Measurements from ENCODE around the gene WARS2. TPM values are rescaled to one million over a fixed set of nuclear protein-coding genes. Genes with fewer than 3 reads are reported as not detected.
A peak's percentile ranks its signal among the peaks of the same experiment; 100 is the strongest.

Gene WARS2
- total and polyA plus RNA-seq, 2 donors from 2014 or later, result 13.9 to 14.8 TPM

- no peak overlapping the region for H3K9ac ChIP-seq (ENCODE audit: low read length in 3 of 3)
- no peaks in the 10 kb centered on the region for H3K36me3 ChIP-seq (ENCODE audit: control insufficient read depth in 2 of 3, insufficient read depth in 3 of 3, low read length in 3 of 3)
- peaks cover 43% of the 10 kb centered on the region for H3K27me3 ChIP-seq (ENCODE audit: control insufficient read depth, insufficient read depth, low read length)
- H3K27ac ChIP-seq (ENCODE audit: low read depth in 2 of 2, low read length in 2 of 2), result no peak overlapping the region
- intact Hi-C loops (cut with DNase I), result no loop called here
- no peak for DNase-seq
- no peak for TF ChIP-seq CTCF (IDR thresholded peaks at IDR 0.05; ENCODE audit: borderline replicate concordance, extremely low read depth, insufficient read depth)
- peaks cover 0 to 6% (median 0%) of the 10 kb centered on the region in 3 donors for H3K9me3 ChIP-seq (ENCODE audit: control insufficient read depth in 2 of 3, insufficient read depth in 1 of 3, low read length in 3 of 3)
- FAIRE-seq, result no peak
- H3K4me3 ChIP-seq (ENCODE audit: low read length in 3 of 3), result no peak overlapping the region
- H3K4me1 ChIP-seq (ENCODE audit: control insufficient read depth in 2 of 3, insufficient read depth in 2 of 3, low read depth in 1 of 3, low read length in 3 of 3), result peaks cover 0 to 11% (median 0%) of the 10 kb centered on the region in 3 donors
These were observed 130.3 kb downstream of the WARS2 start for GRCh38 chr1:119010201-119010600.

GRCh38 chr1:119009312-119009655 is 131.2 kb downstream of the WARS2 start:
- no peak for TF ChIP-seq CTCF (IDR thresholded peaks at IDR 0.05; ENCODE audit: borderline replicate concordance, extremely low read depth, insufficient read depth)
- Histone ChIP-seq H3K27ac (ENCODE audit: low read depth in 2 of 2, low read length in 2 of 2) (no peak overlapping the region), H3K9me3 (ENCODE audit: control insufficient read depth in 2 of 3, insufficient read depth in 1 of 3, low read length in 3 of 3) (peaks cover 0 to 6% (median 0%) of the 10 kb centered on the region in 3 donors), H3K27me3 (ENCODE audit: control insufficient read depth, insufficient read depth, low read length) (peaks cover 51% of the 10 kb centered on the region), H3K9ac (ENCODE audit: low read length in 3 of 3) (no peak overlapping the region), H3K4me3 (ENCODE audit: low read length in 3 of 3) (no peak overlapping the region), H3K4me1 (ENCODE audit: control insufficient read depth in 2 of 3, insufficient read depth in 2 of 3, low read depth in 1 of 3, low read length in 3 of 3) (peaks cover 0 to 11% (median 0%) of the 10 kb centered on the region in 3 donors), H3K36me3 (ENCODE audit: control insufficient read depth in 2 of 3, insufficient read depth in 3 of 3, low read length in 3 of 3) (no peaks in the 10 kb centered on the region)
- FAIRE-seq (no peak), DNase-seq (no peak)
- intact Hi-C loops (cut with DNase I), result no loop called here

- Histone ChIP-seq H3K27ac (ENCODE audit: low read depth in 2 of 2, low read length in 2 of 2) (no peak overlapping the region), H3K4me1 (ENCODE audit: control insufficient read depth in 2 of 3, insufficient read depth in 2 of 3, low read depth in 1 of 3, low read length in 3 of 3) (peaks cover 0 to 11% (median 0%) of the 10 kb centered on the region in 3 donors), H3K36me3 (ENCODE audit: control insufficient read depth in 2 of 3, insufficient read depth in 3 of 3, low read length in 3 of 3) (no peaks in the 10 kb centered on the region), H3K4me3 (ENCODE audit: low read length in 3 of 3) (peak overlapping the region; percentile 35 to 62 (median 52)), H3K9ac (ENCODE audit: low read length in 3 of 3) (no peak overlapping the region), H3K27me3 (ENCODE audit: control insufficient read depth, insufficient read depth, low read length) (peaks cover 57% of the 10 kb centered on the region), H3K9me3 (ENCODE audit: control insufficient read depth in 2 of 3, insufficient read depth in 1 of 3, low read length in 3 of 3) (peaks cover 0 to 6% (median 0%) of the 10 kb centered on the region in 3 donors)
- peak in 3 of 5 donors; percentile 70 to 79 (median 78) for DNase-seq
- FAIRE-seq, result peak; percentile 59
- intact Hi-C loops (cut with DNase I), result no loop called here
- peak; percentile 57 for TF ChIP-seq CTCF (IDR thresholded peaks at IDR 0.05; ENCODE audit: borderline replicate concordance, extremely low read depth, insufficient read depth)
These were observed 131.8 kb downstream of the WARS2 start for GRCh38 chr1:119008483-119009311.
